ENCODE measurements around the gene SCFD1.

DNA sequence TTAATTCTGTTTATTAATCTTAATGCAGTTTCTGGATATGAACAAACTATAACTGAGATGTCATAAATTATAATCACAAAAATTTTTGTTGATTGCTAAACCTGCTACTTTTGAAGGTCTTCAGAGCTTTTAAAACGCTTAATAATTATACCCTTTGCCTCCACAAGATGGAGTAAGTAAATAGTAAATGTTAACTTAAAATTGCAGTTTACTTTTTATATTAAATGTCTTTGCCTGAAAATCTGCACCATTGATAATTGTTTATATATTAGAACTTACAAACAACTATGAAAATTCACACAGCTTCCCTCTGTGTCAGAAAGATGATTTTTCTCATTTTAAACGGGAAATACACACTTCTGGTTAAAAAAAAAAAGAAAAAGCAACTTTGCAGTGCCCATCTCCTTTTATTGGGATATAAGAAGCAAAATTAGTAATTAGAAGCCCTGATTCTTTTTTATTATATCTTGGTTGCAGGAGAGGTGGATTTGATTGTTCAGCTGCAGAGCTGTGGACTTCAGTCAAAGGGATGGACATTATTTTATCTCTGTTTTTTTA lies 35.6 kb downstream of the SCFD1 start:
- TF ChIP-seq L3MBTL2 (conservative IDR thresholded peaks at IDR 0.05) = no peak
- no peak for TF ChIP-seq FOXK2 (IDR thresholded peaks at IDR 0.05)
- no peak for TF ChIP-seq TARDBP (IDR thresholded peaks at IDR 0.05)
- no peak for TF ChIP-seq HDGF (IDR thresholded peaks at IDR 0.05; ENCODE audit: borderline replicate concordance)
- TF ChIP-seq FOXM1 (IDR thresholded peaks at IDR 0.05; ENCODE audit: borderline replicate concordance) = no peak
- TF ChIP-seq, protein P1, sequence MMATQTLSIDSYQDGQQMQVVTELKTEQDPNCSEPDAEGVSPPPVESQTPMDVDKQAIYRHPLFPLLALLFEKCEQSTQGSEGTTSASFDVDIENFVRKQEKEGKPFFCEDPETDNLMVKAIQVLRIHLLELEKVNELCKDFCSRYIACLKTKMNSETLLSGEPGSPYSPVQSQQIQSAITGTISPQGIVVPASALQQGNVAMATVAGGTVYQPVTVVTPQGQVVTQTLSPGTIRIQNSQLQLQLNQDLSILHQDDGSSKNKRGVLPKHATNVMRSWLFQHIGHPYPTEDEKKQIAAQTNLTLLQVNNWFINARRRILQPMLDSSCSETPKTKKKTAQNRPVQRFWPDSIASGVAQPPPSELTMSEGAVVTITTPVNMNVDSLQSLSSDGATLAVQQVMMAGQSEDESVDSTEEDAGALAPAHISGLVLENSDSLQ (IDR thresholded peaks at IDR 0.05) = no peak
- TF ChIP-seq LEF1 (IDR thresholded peaks at IDR 0.05; ENCODE audit: borderline replicate concordance) = no peak
- TF ChIP-seq NFRKB (IDR thresholded peaks at IDR 0.05) = no peak
- TF ChIP-seq BHLHE40 (IDR thresholded peaks at IDR 0.05; ENCODE audit: borderline replicate concordance) = no peak
